ENCODE data around the gene GPR34.

Gene GPR34, protein sequence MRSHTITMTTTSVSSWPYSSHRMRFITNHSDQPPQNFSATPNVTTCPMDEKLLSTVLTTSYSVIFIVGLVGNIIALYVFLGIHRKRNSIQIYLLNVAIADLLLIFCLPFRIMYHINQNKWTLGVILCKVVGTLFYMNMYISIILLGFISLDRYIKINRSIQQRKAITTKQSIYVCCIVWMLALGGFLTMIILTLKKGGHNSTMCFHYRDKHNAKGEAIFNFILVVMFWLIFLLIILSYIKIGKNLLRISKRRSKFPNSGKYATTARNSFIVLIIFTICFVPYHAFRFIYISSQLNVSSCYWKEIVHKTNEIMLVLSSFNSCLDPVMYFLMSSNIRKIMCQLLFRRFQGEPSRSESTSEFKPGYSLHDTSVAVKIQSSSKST

DNA sequence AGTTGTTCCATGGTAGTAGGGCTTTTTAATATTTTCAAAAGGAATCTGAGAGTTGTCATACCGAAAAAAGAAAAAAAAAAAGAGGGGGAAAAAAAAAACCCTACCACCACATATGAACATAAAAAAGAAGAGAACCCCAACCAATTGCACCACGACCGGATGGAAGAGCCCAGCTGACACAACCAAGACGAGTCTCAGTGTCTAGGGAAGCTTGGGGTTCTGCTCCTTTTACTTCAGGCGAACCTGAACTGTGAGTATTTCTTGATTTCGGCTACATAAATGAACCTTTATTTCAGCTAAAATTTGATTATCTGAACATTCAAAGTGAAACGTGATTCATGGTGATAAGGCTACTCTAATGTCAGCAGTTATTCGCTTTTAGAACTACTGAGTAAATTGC lies at the start of gene GPR34:
Gene GPR34, plus strand, starts transcription at position 139 of the 400 bp plus-strand sequence. CDS start 6,661 bp downstream, outside the sequence.
- TF ChIP-seq YY1 (IDR thresholded peaks at IDR 0.05; ENCODE audit: low read depth) = no peak
- TF ChIP-seq, protein P1, sequence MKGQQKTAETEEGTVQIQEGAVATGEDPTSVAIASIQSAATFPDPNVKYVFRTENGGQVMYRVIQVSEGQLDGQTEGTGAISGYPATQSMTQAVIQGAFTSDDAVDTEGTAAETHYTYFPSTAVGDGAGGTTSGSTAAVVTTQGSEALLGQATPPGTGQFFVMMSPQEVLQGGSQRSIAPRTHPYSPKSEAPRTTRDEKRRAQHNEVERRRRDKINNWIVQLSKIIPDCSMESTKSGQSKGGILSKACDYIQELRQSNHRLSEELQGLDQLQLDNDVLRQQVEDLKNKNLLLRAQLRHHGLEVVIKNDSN (IDR thresholded peaks at IDR 0.05) = no peak
- TF ChIP-seq CREB1 (IDR thresholded peaks at IDR 0.05; ENCODE audit: low read depth) = no peak

DNA sequence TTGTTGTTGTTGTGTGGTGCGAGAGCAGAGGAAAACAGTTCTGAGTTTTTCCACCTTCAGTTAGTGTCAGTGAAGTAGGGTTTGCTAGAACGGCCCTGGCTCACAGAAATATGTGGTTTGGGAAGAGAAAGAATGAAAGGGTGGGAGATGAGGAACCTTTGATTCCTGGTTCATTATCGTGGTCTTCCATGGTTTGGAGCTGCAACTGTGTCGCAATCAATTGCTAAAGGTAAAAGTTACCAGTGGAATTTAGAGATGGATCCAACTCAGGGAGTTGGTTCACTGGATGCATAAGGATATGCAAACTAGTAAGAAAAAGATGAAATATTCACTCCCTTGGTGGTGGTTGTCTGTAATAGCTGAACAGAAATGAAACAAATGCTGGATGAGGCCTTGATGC lies 35.6 kb upstream of the GPR34 start:
- TF ChIP-seq TEAD4 (IDR thresholded peaks at IDR 0.05) = no peak
- TF ChIP-seq, protein P2, sequence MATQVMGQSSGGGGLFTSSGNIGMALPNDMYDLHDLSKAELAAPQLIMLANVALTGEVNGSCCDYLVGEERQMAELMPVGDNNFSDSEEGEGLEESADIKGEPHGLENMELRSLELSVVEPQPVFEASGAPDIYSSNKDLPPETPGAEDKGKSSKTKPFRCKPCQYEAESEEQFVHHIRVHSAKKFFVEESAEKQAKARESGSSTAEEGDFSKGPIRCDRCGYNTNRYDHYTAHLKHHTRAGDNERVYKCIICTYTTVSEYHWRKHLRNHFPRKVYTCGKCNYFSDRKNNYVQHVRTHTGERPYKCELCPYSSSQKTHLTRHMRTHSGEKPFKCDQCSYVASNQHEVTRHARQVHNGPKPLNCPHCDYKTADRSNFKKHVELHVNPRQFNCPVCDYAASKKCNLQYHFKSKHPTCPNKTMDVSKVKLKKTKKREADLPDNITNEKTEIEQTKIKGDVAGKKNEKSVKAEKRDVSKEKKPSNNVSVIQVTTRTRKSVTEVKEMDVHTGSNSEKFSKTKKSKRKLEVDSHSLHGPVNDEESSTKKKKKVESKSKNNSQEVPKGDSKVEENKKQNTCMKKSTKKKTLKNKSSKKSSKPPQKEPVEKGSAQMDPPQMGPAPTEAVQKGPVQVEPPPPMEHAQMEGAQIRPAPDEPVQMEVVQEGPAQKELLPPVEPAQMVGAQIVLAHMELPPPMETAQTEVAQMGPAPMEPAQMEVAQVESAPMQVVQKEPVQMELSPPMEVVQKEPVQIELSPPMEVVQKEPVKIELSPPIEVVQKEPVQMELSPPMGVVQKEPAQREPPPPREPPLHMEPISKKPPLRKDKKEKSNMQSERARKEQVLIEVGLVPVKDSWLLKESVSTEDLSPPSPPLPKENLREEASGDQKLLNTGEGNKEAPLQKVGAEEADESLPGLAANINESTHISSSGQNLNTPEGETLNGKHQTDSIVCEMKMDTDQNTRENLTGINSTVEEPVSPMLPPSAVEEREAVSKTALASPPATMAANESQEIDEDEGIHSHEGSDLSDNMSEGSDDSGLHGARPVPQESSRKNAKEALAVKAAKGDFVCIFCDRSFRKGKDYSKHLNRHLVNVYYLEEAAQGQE (IDR thresholded peaks at IDR 0.05; ENCODE audit: low read depth) = no peak
- no peak for TF ChIP-seq FOXM1 (IDR thresholded peaks at IDR 0.05; ENCODE audit: borderline replicate concordance, low read depth)
- TF ChIP-seq ZBTB7A (IDR thresholded peaks at IDR 0.05; ENCODE audit: low read depth) = no peak
- TF ChIP-seq, protein P1 (IDR thresholded peaks at IDR 0.05) = no peak
- no peak for TF ChIP-seq CREB1 (IDR thresholded peaks at IDR 0.05; ENCODE audit: low read depth)
- no peak for TF ChIP-seq NFIC (IDR thresholded peaks at IDR 0.05)
- no peak for TF ChIP-seq EGR1 (IDR thresholded peaks at IDR 0.05)
- no peak for TF ChIP-seq TAF1 (IDR thresholded peaks at IDR 0.05; ENCODE audit: low read depth)
- TF ChIP-seq, protein P3, sequence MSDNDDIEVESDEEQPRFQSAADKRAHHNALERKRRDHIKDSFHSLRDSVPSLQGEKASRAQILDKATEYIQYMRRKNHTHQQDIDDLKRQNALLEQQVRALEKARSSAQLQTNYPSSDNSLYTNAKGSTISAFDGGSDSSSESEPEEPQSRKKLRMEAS (IDR thresholded peaks at IDR 0.05) = no peak
- TF ChIP-seq YY1 (IDR thresholded peaks at IDR 0.05; ENCODE audit: low read depth) = no peak
- no peak for TF ChIP-seq RAD21 (IDR thresholded peaks at IDR 0.05; ENCODE audit: low read depth)

DNA sequence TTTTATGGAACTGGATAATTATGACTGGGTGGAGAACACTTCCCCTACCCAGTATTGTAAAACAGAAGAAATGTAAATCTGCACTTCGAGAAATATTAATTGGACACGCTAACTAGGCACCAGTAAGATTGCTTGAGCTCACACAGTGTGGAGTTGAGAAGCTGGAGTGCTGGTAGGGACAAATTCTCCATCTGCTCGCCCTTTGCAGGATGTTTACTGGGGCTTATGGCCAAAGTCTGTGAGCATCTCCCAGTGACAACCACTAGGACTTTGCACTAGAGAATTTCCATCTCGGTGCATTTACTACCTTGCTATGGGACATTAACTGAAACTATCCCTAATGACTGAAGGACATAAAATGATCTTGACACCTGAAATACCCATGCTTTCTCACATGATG lies 33.7 kb upstream of the GPR34 start:
- TF ChIP-seq NFIC (IDR thresholded peaks at IDR 0.05) (no peak), RAD21 (IDR thresholded peaks at IDR 0.05; ENCODE audit: low read depth) (no peak), EP300 (IDR thresholded peaks at IDR 0.05; ENCODE audit: borderline replicate concordance) (no peak), CEBPB (IDR thresholded peaks at IDR 0.05) (no peak)

DNA sequence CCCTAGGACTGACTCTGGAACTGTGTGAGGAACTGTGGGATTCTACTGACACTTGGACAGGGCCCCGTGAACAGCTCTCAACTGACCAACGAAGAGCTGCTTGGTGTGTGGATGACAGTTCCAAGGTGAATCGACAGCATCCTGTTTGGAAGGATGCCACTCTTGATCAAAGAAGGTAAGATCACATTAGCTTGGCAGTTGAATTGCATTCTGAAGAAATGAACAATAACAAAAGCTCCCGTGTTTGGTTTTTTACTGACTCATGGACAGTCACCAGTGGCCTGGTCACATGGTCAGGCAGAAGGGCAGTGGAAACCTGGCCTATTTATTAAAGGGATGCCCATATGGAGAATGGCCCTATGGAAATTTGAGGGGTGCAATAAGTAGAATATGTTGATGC lies 33.1 kb upstream of the GPR34 start:
- TF ChIP-seq TAF1 (IDR thresholded peaks at IDR 0.05; ENCODE audit: low read depth) = no peak
- no peak for TF ChIP-seq RAD21 (IDR thresholded peaks at IDR 0.05; ENCODE audit: low read depth)
- TF ChIP-seq NFIC (IDR thresholded peaks at IDR 0.05) = no peak
- TF ChIP-seq TCF12 (IDR thresholded peaks at IDR 0.05; ENCODE audit: low read depth) = no peak
- no peak for TF ChIP-seq EGR1 (IDR thresholded peaks at IDR 0.05)
- no peak for TF ChIP-seq CEBPB (IDR thresholded peaks at IDR 0.05)
- TF ChIP-seq FOXM1 (IDR thresholded peaks at IDR 0.05; ENCODE audit: borderline replicate concordance, low read depth) = no peak
- no peak for TF ChIP-seq EP300 (IDR thresholded peaks at IDR 0.05; ENCODE audit: borderline replicate concordance)
- TF ChIP-seq CREB1 (IDR thresholded peaks at IDR 0.05; ENCODE audit: low read depth) = no peak
- TF ChIP-seq, protein P2 (IDR thresholded peaks at IDR 0.05; ENCODE audit: low read depth) = no peak
- TF ChIP-seq ZBTB7A (IDR thresholded peaks at IDR 0.05; ENCODE audit: low read depth) = no peak
- no peak for TF ChIP-seq YY1 (IDR thresholded peaks at IDR 0.05; ENCODE audit: low read depth)
- TF ChIP-seq, protein P3 (IDR thresholded peaks at IDR 0.05) = no peak

DNA sequence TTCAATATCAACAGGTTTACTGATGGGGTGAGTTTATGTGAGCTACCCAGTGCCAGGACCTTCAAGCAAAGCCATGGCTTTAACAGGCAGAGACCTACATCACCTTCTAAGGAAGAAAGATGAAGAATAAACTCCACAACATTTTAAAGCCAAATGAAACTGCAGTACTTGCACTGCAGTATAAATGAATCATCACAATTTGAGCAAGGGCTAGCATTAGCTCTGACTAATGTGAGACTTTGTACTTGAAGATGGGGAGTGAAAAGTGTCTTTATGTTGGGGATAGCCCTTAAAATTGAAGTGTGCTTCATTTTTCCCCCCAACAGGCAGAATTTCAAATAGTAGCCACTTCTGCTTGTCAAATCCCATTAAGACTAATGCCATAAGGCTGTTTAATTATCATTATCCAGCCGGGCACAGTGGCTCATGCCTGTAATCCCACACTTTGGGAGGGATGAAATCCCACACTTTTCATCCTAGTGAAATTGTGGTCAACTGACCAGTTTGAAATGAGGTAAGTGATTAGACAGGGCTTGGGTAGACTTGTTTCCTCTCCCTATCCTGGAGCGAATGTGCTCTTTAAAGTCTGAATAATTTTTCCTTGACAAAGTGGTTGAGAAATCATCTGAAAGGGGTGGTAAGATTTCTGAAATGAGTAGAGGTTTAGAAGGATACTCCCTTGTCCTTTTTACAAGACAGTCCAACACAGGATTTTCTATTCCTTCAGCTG lies 27.2 kb upstream of the GPR34 start:
- TF ChIP-seq TCF12 (IDR thresholded peaks at IDR 0.05; ENCODE audit: low read depth) (no peak), EGR1 (IDR thresholded peaks at IDR 0.05) (no peak), TAF1 (IDR thresholded peaks at IDR 0.05; ENCODE audit: low read depth) (no peak), YY1 (IDR thresholded peaks at IDR 0.05; ENCODE audit: low read depth) (no peak), NFIC (IDR thresholded peaks at IDR 0.05) (no peak), EP300 (IDR thresholded peaks at IDR 0.05; ENCODE audit: borderline replicate concordance) (no peak), FOXM1 (IDR thresholded peaks at IDR 0.05; ENCODE audit: borderline replicate concordance, low read depth) (no peak), CEBPB (IDR thresholded peaks at IDR 0.05) (no peak)
- TF ChIP-seq, protein P1 (IDR thresholded peaks at IDR 0.05) = no peak
- TF ChIP-seq, protein P3 (IDR thresholded peaks at IDR 0.05) = no peak

Data from Ishikawa (cell line).